Transverse colon (tissue), 4 donors: ENCODE data around the gene RAD9A. TPM values are rescaled to one million over a fixed set of nuclear protein-coding genes. Genes with fewer than 3 reads are reported as not detected.

Source experiments
- DNase-seq: peaks from one replicate; pipeline ENCODE4 v3.0.0-alpha.2; 2019
- H3K27ac ChIP-seq, 4 donors: fragments of 200-600 bp; sonication (generic); 2 replicates each; pipeline ENCODE4 v1.5.1; 2016 to 2018; ENCODE audit warnings: inconsistent platforms in 4 of 4
- H3K27me3 ChIP-seq: fragments of 200-600 bp; sonication (generic); 2 replicates; pipeline ENCODE4 v1.5.1; 2017; ENCODE audit warnings: inconsistent platforms
- H3K36me3 ChIP-seq, 4 donors: fragments of 200-600 bp; sonication (generic); 2 replicates each; pipeline ENCODE4 v1.5.1; 2017 to 2019; ENCODE audit warnings: inconsistent platforms in 4 of 4
- H3K4me1 ChIP-seq, 4 donors: fragments of 200-600 bp; sonication (generic); 2 replicates each; pipeline ENCODE4 v1.5.1; 2017 to 2020; ENCODE audit warnings: inconsistent platforms in 4 of 4
- H3K4me3 ChIP-seq, 4 donors: fragments of 200-600 bp; sonication (generic); 1 replicate in 1 of 4; 2 replicates in 3 of 4; pipeline versions ENCODE4 v1.5.1 to v1.6.1; 2017 to 2019; ENCODE audit warnings: inconsistent platforms in 4 of 4
- H3K9me3 ChIP-seq, 2 donors: fragments of 200-600 bp; sonication (generic); 2 replicates each; pipeline ENCODE4 v1.5.1; 2017 to 2019; ENCODE audit warnings: inconsistent platforms in 2 of 2
- CTCF ChIP-seq, 5 experiments: fragments of 200-600 bp in 3 of 5; fragments of 450-650 bp in 2 of 5; sonication (generic) in 3 of 5; IDR thresholded peaks; 1 replicate in 2 of 5; 2 replicates in 3 of 5; pipeline ENCODE4 v1.5.1; 2016 to 2017; ENCODE audit warnings: antibody characterized with exemption in 5 of 5, inconsistent platforms in 3 of 5, mild to moderate bottlenecking in 2 of 5, moderate library complexity in 1 of 5
- EP300 ChIP-seq: sonication (generic); formaldehyde crosslinking; IDR thresholded peaks from one replicate; pipeline ENCODE4 v1.6.1; 2017; ENCODE audit warnings: antibody characterized with exemption, low read depth
- POLR2A ChIP-seq: fragments of 450-650 bp; IDR thresholded peaks from one replicate; pipeline ENCODE4 v1.6.1; 2016; ENCODE audit warnings: antibody characterized with exemption, mild to moderate bottlenecking, moderate library complexity
- POLR2AphosphoS5 ChIP-seq, 3 donors: sonication (generic); formaldehyde crosslinking; IDR thresholded peaks; one replicate each; pipeline ENCODE4 v1.6.1; 2016; ENCODE audit warnings: antibody characterized with exemption in 3 of 3
- WGBS, 2 donors: methylation state at CpG; one replicate each; pipeline ENCODE4 v1.1.5; 2018; ENCODE audit warnings: low coverage in 1 of 2; 5-methylcytosine and 5-hydroxymethylcytosine counted together
- in situ Hi-C, 4 donors: fragments of 200-750 bp; cut with MboI; loops; one replicate each; pipeline versions ENCODE4 v1.15.0 to v1.15.1; 2017; ENCODE audit warnings: low sequenced_read_pairs in 3 of 4, low pct_ligation_motif_present in 1 of 4, low pct_unique_long_range_greater_than_20kb in 1 of 4
- intact Hi-C: fragments of 100-400 bp; cut with DNase I; formaldehyde crosslinking; loops from one replicate; pipeline ENCODE4 v1.15.1; 2023; ENCODE audit warnings: low total_unique reads
- total RNA-seq, 4 donors: library from RNA; depleted of rRNA; stranded (reverse); fragments of >200 nt; gene quantifications; one replicate each; pipeline ENCODE4 v1.1.0, GENCODE V29; 2016

The RAD9A gene
- total RNA-seq, 4 donors from 2014 or later: 37.8 to 470 (median 95.3) TPM

GRCh38 chr11:67389477-67389876, 2.3 kb upstream of the RAD9A start:
- H3K27ac ChIP-seq: peak overlapping the region in 1 of 4 donors; percentile 96
- no peaks in the 10 kb centered on the region for H3K9me3 ChIP-seq
- H3K27me3 ChIP-seq: no peaks in the 10 kb centered on the region
- H3K4me3 ChIP-seq: no peak overlapping the region
- peak; percentile 75 for DNase-seq
- no peaks in the 10 kb centered on the region for H3K36me3 ChIP-seq
- TF ChIP-seq CTCF (IDR thresholded peaks at IDR 0.05): peak; percentile 45 to 68 (median 51)
- no peak for TF ChIP-seq EP300
- TF ChIP-seq POLR2A: no peak
- peaks cover 10 to 36% (median 23%) of the 10 kb centered on the region in 4 donors for H3K4me1 ChIP-seq
- WGBS, 2 donors: 53 to 67% methylated on average over 3 to 6 of the region's 6 CpGs
- intact Hi-C loops (no loop called here), in situ Hi-C loops (loop anchor here in 1 of 4 donors (25.0 kb wide), 1 partner anchor 127 kb away; the partner anchor contains the start of gene GRK2)

GRCh38 chr11:67390947-67391303, 861 bp upstream of the RAD9A start:
- H3K27me3 ChIP-seq: no peaks in the 10 kb centered on the region
- 10 to 11% methylated on average over 10 to 15 of the region's 15 CpGs for WGBS, 2 donors
- no peaks in the 10 kb centered on the region for H3K9me3 ChIP-seq
- H3K4me3 ChIP-seq: peak overlapping the region; percentile 45 to 94 (median 72)
- no peaks in the 10 kb centered on the region for H3K36me3 ChIP-seq
- peaks cover 10 to 33% (median 23%) of the 10 kb centered on the region in 4 donors for H3K4me1 ChIP-seq
- TF ChIP-seq CTCF (IDR thresholded peaks at IDR 0.05): no peak
- TF ChIP-seq POLR2A: no peak
- TF ChIP-seq POLR2AphosphoS5 (IDR thresholded peaks at IDR 0.05): no peak
- no peak for TF ChIP-seq EP300
- in situ Hi-C loops: loop anchor here in 3 of 4 donors (10.0 to 25.0 kb wide), 2 partner anchors 94 to 129 kb away; partner anchors contain the start of genes AIP (in 2 of the 3) and GRK2 (in 1 of the 3)
- intact Hi-C loops: no loop called here
- H3K27ac ChIP-seq: peak overlapping the region; percentile 86 to 96 (median 91)
- no peak for DNase-seq

GRCh38 chr11:67392183-67392715, 463 bp downstream of the RAD9A start:
- in situ Hi-C loops: loop anchor here in 3 of 4 donors (10.0 to 25.0 kb wide), 2 partner anchors 93 to 130 kb away; partner anchors contain the start of genes AIP (in 2 of the 3) and GRK2 (in 1 of the 3)

More at GRCh38 chr11:67392183-67392715, 463 bp downstream of the RAD9A start:
- peak overlapping the region; percentile 86 to 96 (median 91) for H3K27ac ChIP-seq
- 0 to 8% methylated on average over 2 to 25 of the region's 31 CpGs for WGBS, 2 donors
- peaks cover 10 to 39% (median 23%) of the 10 kb centered on the region in 4 donors for H3K4me1 ChIP-seq
- intact Hi-C loops: no loop called here
- no peaks in the 10 kb centered on the region for H3K27me3 ChIP-seq
- TF ChIP-seq CTCF (IDR thresholded peaks at IDR 0.05): no peak
- no peak for TF ChIP-seq POLR2A
- no peak for TF ChIP-seq POLR2AphosphoS5 (IDR thresholded peaks at IDR 0.05)
- H3K4me3 ChIP-seq: peak overlapping the region; percentile 69 to 94 (median 84)
- no peak for DNase-seq
- H3K36me3 ChIP-seq: peaks cover 0 to 1% (median 0%) of the 10 kb centered on the region in 4 donors
- H3K9me3 ChIP-seq: no peaks in the 10 kb centered on the region
